H1 (cell line): ENCODE results near the gene EEF1AKMT3. TPM values are rescaled to one million over a fixed set of nuclear protein-coding genes. Genes with fewer than 3 reads are reported as not detected.
A peak's percentile ranks its signal among the peaks of the same experiment; 100 is the strongest.

ENCODE experiments used
- CTCF ChIA-PET: fragments of 300-600 bp; sonication (Branson Sonifier 250); formaldehyde crosslinking; loops from one replicate; lab custom pipeline; 2021; ENCODE audit not compliant: partially characterized antibody; lab: Charles Lee
- POLR2A ChIA-PET: fragments of 300-600 bp; sonication (Branson Sonifier 250); formaldehyde crosslinking; loops from one replicate; lab custom pipeline; 2021; ENCODE audit warnings: inconsistent platforms; ENCODE audit not compliant: partially characterized antibody; lab: Charles Lee
- DNase-seq, 2 experiments: peaks; one replicate each; pipeline versions ENCODE4 v3.0.0 to v3.0.0-alpha.2; 2010 to 2022; ENCODE audit warnings: low spot score in 2 of 2, low read depth in 1 of 2, mixed read lengths in 1 of 2
- FAIRE-seq: peaks from 2 replicates; lab custom pipeline; 2011; peaks lifted over from hg19 to GRCh38; lab: Jason Lieb, UNC
- H2AFZ ChIP-seq: 2 replicates; pipeline ENCODE4 v1.8.1; 2012; ENCODE audit warnings: low read length, inconsistent platforms
- H2AK5ac ChIP-seq: 2 replicates; pipeline ENCODE4 v1.6.1; 2013; ENCODE audit warnings: low read depth, low read length
- H2BK120ac ChIP-seq: replicated peaks from 2 replicates; pipeline ENCODE3; 2013; ENCODE audit warnings: low read depth, low read length, inconsistent platforms
- H2BK12ac ChIP-seq: 2 replicates; pipeline ENCODE4 v1.6.1; 2013; ENCODE audit warnings: low read depth, low read length
- H2BK15ac ChIP-seq: 2 replicates; pipeline ENCODE4 v1.6.1; 2013; ENCODE audit warnings: low read length
- H2BK20ac ChIP-seq: 2 replicates; pipeline ENCODE4 v1.6.1; 2013; ENCODE audit warnings: low read length
- H2BK5ac ChIP-seq: 2 replicates; pipeline ENCODE4 v1.6.1; 2013; ENCODE audit warnings: low read depth, low read length
- H3K14ac ChIP-seq: 2 replicates; pipeline ENCODE4 v1.6.1; 2013; ENCODE audit warnings: inconsistent platforms; ENCODE audit not compliant: insufficient read length
- H3K18ac ChIP-seq: 2 replicates; pipeline ENCODE4 v1.6.1; 2013; ENCODE audit warnings: low read length; ENCODE audit errors: extremely low read depth
- H3K23ac ChIP-seq: 2 replicates; pipeline ENCODE4 v1.6.1; 2013; ENCODE audit warnings: inconsistent platforms; ENCODE audit not compliant: insufficient read length
- H3K23me2 ChIP-seq: 2 replicates; pipeline ENCODE4 v1.6.1; 2013; ENCODE audit warnings: low read depth, low read length
- H3K27ac ChIP-seq: 2 replicates; pipeline ENCODE4 v1.6.1; 2011; ENCODE audit warnings: low read depth, low read length, inconsistent platforms
- H3K27me3 ChIP-seq, 4 experiments: replicated peaks in 1 of 4; 1 replicate in 1 of 4; 2 replicates in 3 of 4; pipeline versions ENCODE4 v1.6.1 to v1.8.1; 2011 to 2013; ENCODE audit warnings: low read length in 3 of 4, mild to moderate bottlenecking in 3 of 4, inconsistent platforms in 2 of 4, mixed read lengths in 2 of 4, moderate library complexity in 1 of 4; ENCODE audit not compliant: control insufficient read depth in 3 of 4, insufficient read depth in 3 of 4; ENCODE audit errors: extremely low read depth in 1 of 4
- H3K36me3 ChIP-seq, 4 experiments: 2 replicates each; pipeline versions ENCODE4 v1.6.1 to v1.8.1; 2011 to 2013; ENCODE audit warnings: mild to moderate bottlenecking in 4 of 4, low read length in 3 of 4, moderate library complexity in 2 of 4, control low read depth in 1 of 4, inconsistent platforms in 1 of 4; ENCODE audit not compliant: insufficient read depth in 4 of 4, control insufficient read depth in 2 of 4
- H3K4ac ChIP-seq: replicated peaks from 2 replicates; pipeline ENCODE3; 2013; ENCODE audit warnings: low read length, low read depth, mixed read lengths, inconsistent platforms; ENCODE audit not compliant: insufficient read length
- H3K4me1 ChIP-seq, 4 experiments: replicated peaks in 1 of 4; 1 replicate in 1 of 4; 2 replicates in 3 of 4; pipeline versions ENCODE4 v1.6.1 to v1.8.1; 2011 to 2013; ENCODE audit warnings: low read length in 3 of 4, inconsistent platforms in 2 of 4, mixed read lengths in 1 of 4; ENCODE audit not compliant: insufficient read depth in 4 of 4, control insufficient read depth in 3 of 4
- H3K4me2 ChIP-seq, 2 experiments: 2 replicates each; pipeline versions ENCODE4 v1.6.1 to v1.8.1; 2011 to 2013; ENCODE audit warnings: low read depth in 2 of 2, low read length in 2 of 2, control low read depth in 1 of 2, inconsistent platforms in 1 of 2, mild to moderate bottlenecking in 1 of 2; ENCODE audit not compliant: insufficient read depth in 1 of 2
- H3K4me3 ChIP-seq, 4 experiments: fragments of 200-600, 300-600 bp in 1 of 4; sonication (generic), shearing (Covaris generic), sonication (Bioruptor Twin) in 1 of 4; 2 replicates each; pipeline versions ENCODE4 v1.5.1 to v1.8.1; 2011 to 2016; ENCODE audit warnings: low read length in 4 of 4, low read depth in 3 of 4, control low read depth in 2 of 4, inconsistent platforms in 2 of 4, mild to moderate bottlenecking in 2 of 4, mixed read lengths in 1 of 4, moderate library complexity in 1 of 4; ENCODE audit not compliant: insufficient read depth in 2 of 4; ENCODE audit errors: extremely low read depth in 1 of 4
- H3K56ac ChIP-seq: replicated peaks from 2 replicates; pipeline ENCODE3; 2013; ENCODE audit warnings: low read depth, mild to moderate bottlenecking, mixed read lengths, low read length, inconsistent platforms; ENCODE audit not compliant: insufficient read length
- H3K79me1 ChIP-seq: 2 replicates; pipeline ENCODE4 v1.6.1; 2013; ENCODE audit warnings: low read depth, low read length, control low read depth
- H3K79me2 ChIP-seq, 2 experiments: 2 replicates each; pipeline versions ENCODE4 v1.6.1 to v1.8.1; 2012 to 2013; ENCODE audit warnings: low read length in 2 of 2, mild to moderate bottlenecking in 2 of 2, inconsistent platforms in 1 of 2; ENCODE audit not compliant: insufficient read depth in 2 of 2, control insufficient read depth in 1 of 2
- H3K9ac ChIP-seq, 4 experiments: replicated peaks in 1 of 4; 1 replicate in 1 of 4; 2 replicates in 3 of 4; pipeline versions ENCODE4 v1.6.1 to v1.8.1; 2011 to 2013; ENCODE audit warnings: low read depth in 3 of 4, low read length in 3 of 4, control low read depth in 2 of 4, mild to moderate bottlenecking in 2 of 4, moderate library complexity in 2 of 4, inconsistent platforms in 1 of 4; ENCODE audit errors: extremely low read depth in 1 of 4
- H3K9me3 ChIP-seq, 2 experiments: 2 replicates each; pipeline versions ENCODE4 v1.6.1 to v1.8.1; 2012 to 2013; ENCODE audit warnings: mild to moderate bottlenecking in 2 of 2, moderate library complexity in 2 of 2, control low read depth in 1 of 2, inconsistent platforms in 1 of 2, low read depth in 1 of 2, low read length in 1 of 2, mixed read lengths in 1 of 2; ENCODE audit not compliant: insufficient read depth in 2 of 2
- H4K20me1 ChIP-seq, 2 experiments: replicated peaks in 1 of 2; 2 replicates each; pipeline versions ENCODE3 to v1.8.1; 2011 to 2013; ENCODE audit warnings: inconsistent platforms in 2 of 2, low read length in 2 of 2, mild to moderate bottlenecking in 1 of 2; ENCODE audit not compliant: insufficient read depth in 2 of 2, control insufficient read depth in 1 of 2
- H4K5ac ChIP-seq: 2 replicates; pipeline ENCODE4 v1.6.1; 2013; ENCODE audit warnings: low read length, low read depth, mixed read lengths, inconsistent platforms; ENCODE audit not compliant: insufficient read length
- H4K8ac ChIP-seq: 2 replicates; pipeline ENCODE4 v1.8.0; 2013; ENCODE audit warnings: mild to moderate bottlenecking, moderate library complexity, low read length, inconsistent platforms; ENCODE audit not compliant: insufficient read depth; ENCODE audit errors: extremely low read depth
- H4K91ac ChIP-seq: replicated peaks from 2 replicates; pipeline ENCODE3; 2013; ENCODE audit warnings: low read length, mixed read lengths, inconsistent platforms; ENCODE audit not compliant: insufficient read length
- KDM1A ChIP-seq: fragments of 200-600, 300-600 bp; sonication (generic); IDR thresholded peaks from 2 replicates; pipeline ENCODE4 v1.7.1; 2016; ENCODE audit warnings: mild to moderate bottlenecking, low read length, borderline replicate concordance
- WGBS, 2 experiments: shearing (Covaris generic) in 1 of 2; methylation state at CpG; one replicate each; pipeline versions ENCODE4 v1.1.6 to v1.1.7; 2013 to 2015; ENCODE audit warnings: low lambda C conversion rate in 2 of 2, mixed read lengths in 2 of 2, inconsistent platforms in 1 of 2, low coverage in 1 of 2, missing lambda C conversion rate in 1 of 2; ENCODE audit not compliant: insufficient replicate concordance in 2 of 2, insufficient coverage in 1 of 2, insufficient read length in 1 of 2; ENCODE audit errors: extremely low coverage in 1 of 2, missing lambda C conversion rate in 1 of 2; 5-methylcytosine and 5-hydroxymethylcytosine counted together
- polyA plus RNA-seq, 7 experiments: library from polyadenylated mRNA; depleted of rRNA in 3 of 7; stranded (reverse) in 5 of 7; unstranded in 2 of 7; fragments of >200 nt in 5 of 7; fragments of 200-250 nt in 2 of 7; gene quantifications; 1 replicate in 5 of 7; 2 replicates in 1 of 7; 4 replicates in 1 of 7; pipeline versions ENCODE4 v1.2.1 to v1.2.3, GENCODE V29; 2011 to 2013; ENCODE audit warnings: missing spikeins in 2 of 7, mixed read lengths in 2 of 7
- total RNA-seq: library from RNA; stranded (reverse); fragmentation: NEBNext Ultra II Directional; extraction: Animal tissue kit (Norgen Biotek cat#: 25700); gene quantifications from 2 replicates; pipeline ENCODE4 v1.2.1, GENCODE V29; 2021

Gene EEF1AKMT3
- total and polyA plus RNA-seq, 2 of the 8 experiments (the other 6 are each of a cell fraction or from before 2014, with no cell fraction given) = 3.1 to 4.4 TPM

GRCh38 chr12:57739914-57740538 is 32.4 kb upstream of the EEF1AKMT3 start:
- no peak overlapping the region for H2BK5ac ChIP-seq
- CTCF ChIA-PET = interaction anchor here (0.6 to 11.2 kb wide), 6 partner anchors 17 to 265 kb away, joined by 3 to 149 read pairs (median 6); partner anchors contain the start of gene B4GALNT1
- H4K5ac ChIP-seq = no peak overlapping the region
- no peak overlapping the region; the same call in 1 of the 2 replicates for H2BK12ac ChIP-seq
- H2BK15ac ChIP-seq = no peak overlapping the region
- POLR2A ChIA-PET = interaction anchor here (0.9 to 3.9 kb wide), 4 partner anchors 10 to 25 kb away, joined by 3 to 25 read pairs (median 4); partner anchors contain the start of gene CDK4
- no peak overlapping the region for H3K4me3 ChIP-seq
- 49% methylated on average over 10 of the region's 10 CpGs; no CpG with 5 or more reads in 1 of the 2 experiments for WGBS, 2 experiments
- no peak overlapping the region for H2AK5ac ChIP-seq
- DNase-seq = no peak
- no peaks in the 10 kb centered on the region for H3K79me1 ChIP-seq
- H3K27ac ChIP-seq = no peak overlapping the region
- H3K4ac ChIP-seq = no peak overlapping the region
- no peak overlapping the region for H2AFZ ChIP-seq
- no peak overlapping the region for H3K23ac ChIP-seq
- H3K23me2 ChIP-seq = peaks cover 2% of the 10 kb centered on the region; the same call in 1 of the 2 replicates
- H2BK20ac ChIP-seq = no peak overlapping the region
- H4K91ac ChIP-seq = no peak overlapping the region
- no peaks in the 10 kb centered on the region for H3K79me2 ChIP-seq
- H3K27me3 ChIP-seq = peaks cover 39 to 68% (median 62%) of the 10 kb centered on the region in 4 experiments
- no peak overlapping the region for H3K56ac ChIP-seq
- no peak for FAIRE-seq
- H3K36me3 ChIP-seq = peaks cover 0 to 6% (median 0%) of the 10 kb centered on the region in 4 experiments; a peak in 1 of 8 replicates
- H3K18ac ChIP-seq = no peak overlapping the region
- no peaks in the 10 kb centered on the region; a peak in 1 of 4 replicates for H3K9me3 ChIP-seq
- H4K8ac ChIP-seq = no peak overlapping the region; the same call in 1 of the 2 replicates
- H3K4me1 ChIP-seq = peaks cover 6 to 28% (median 12%) of the 10 kb centered on the region in 4 experiments; a peak in 6 of 7 replicates
- no peak overlapping the region for H3K9ac ChIP-seq
- H3K4me2 ChIP-seq = peak overlapping the region in 1 of 2 experiments; percentile 93; a peak in 2 of 4 replicates
- no peak overlapping the region for H2BK120ac ChIP-seq
- H4K20me1 ChIP-seq = peaks cover 0 to 11% of the 10 kb centered on the region in 2 experiments
- H3K14ac ChIP-seq = no peak overlapping the region
- TF ChIP-seq KDM1A = no peak
